Activated CD8-positive, alpha-beta memory T cell treated with anti-CD3 and anti-CD28 coated beads for 24 hours (primary cell): ENCODE data around the gene ERRFI1.

ENCODE experiments used
- DNase-seq: peaks from one replicate; pipeline ENCODE4 v3.0.0-alpha.2; 2020

Gene ERRFI1

GRCh38 chr1:8043621-8044020, 17.5 kb upstream of the ERRFI1 start:
- DNase-seq = no peak

GRCh38 chr1:8042134-8042533, 16.0 kb upstream of the ERRFI1 start:
- no peak for DNase-seq

GRCh38 chr1:8040586-8040985, 14.5 kb upstream of the ERRFI1 start:
- no peak for DNase-seq

GRCh38 chr1:8039071-8039470, 13.0 kb upstream of the ERRFI1 start:
- no peak for DNase-seq

- no peak for DNase-seq
Measured at GRCh38 chr1:8035289-8035688, 9.2 kb upstream of the ERRFI1 start.

GRCh38 chr1:8033322-8033721, 7.2 kb upstream of the ERRFI1 start:
- DNase-seq = no peak

- DNase-seq = no peak
Measured at GRCh38 chr1:8032366-8032910, 6.3 kb upstream of the ERRFI1 start.

GRCh38 chr1:8031176-8031785, 5.2 kb upstream of the ERRFI1 start:
- no peak for DNase-seq

- DNase-seq = no peak
Measured at GRCh38 chr1:8028571-8028910, 2.4 kb upstream of the ERRFI1 start.

GRCh38 chr1:8027748-8028570, 1.9 kb upstream of the ERRFI1 start:
- DNase-seq = no peak

- no peak for DNase-seq
Measured at GRCh38 chr1:8026976-8027747, 1.1 kb upstream of the ERRFI1 start.

GRCh38 chr1:8025671-8026144, 401 bp downstream of the ERRFI1 start:
- no peak for DNase-seq

GRCh38 chr1:8025061-8025670, 943 bp downstream of the ERRFI1 start:
- no peak for DNase-seq

- no peak for DNase-seq
Measured at GRCh38 chr1:8024329-8024728, 1.8 kb downstream of the ERRFI1 start.

- no peak for DNase-seq
Measured at GRCh38 chr1:8023995-8024313, 2.2 kb downstream of the ERRFI1 start.

GRCh38 chr1:8023287-8023994, 2.7 kb downstream of the ERRFI1 start:
- DNase-seq = no peak

GRCh38 chr1:8022395-8023286, 3.5 kb downstream of the ERRFI1 start:
- DNase-seq = no peak

GRCh38 chr1:8021676-8022266, 4.3 kb downstream of the ERRFI1 start:
- DNase-seq = no peak

- no peak for DNase-seq
Measured at GRCh38 chr1:8020032-8020431, 6.1 kb downstream of the ERRFI1 start.

GRCh38 chr1:8019229-8019620, 6.9 kb downstream of the ERRFI1 start:
- no peak for DNase-seq
